HG03175 (cell line): Measurements from ENCODE around the gene EPB41L1.

Experiments
- ATAC-seq: cut with Tn5 transposase; IDR thresholded peaks from one replicate; pipeline ENCODE4 v1.9.1; 2021; ENCODE audit warnings: mild to moderate bottlenecking, moderate library complexity; ENCODE audit not compliant: unreplicated experiment

Gene EPB41L1

DNA sequence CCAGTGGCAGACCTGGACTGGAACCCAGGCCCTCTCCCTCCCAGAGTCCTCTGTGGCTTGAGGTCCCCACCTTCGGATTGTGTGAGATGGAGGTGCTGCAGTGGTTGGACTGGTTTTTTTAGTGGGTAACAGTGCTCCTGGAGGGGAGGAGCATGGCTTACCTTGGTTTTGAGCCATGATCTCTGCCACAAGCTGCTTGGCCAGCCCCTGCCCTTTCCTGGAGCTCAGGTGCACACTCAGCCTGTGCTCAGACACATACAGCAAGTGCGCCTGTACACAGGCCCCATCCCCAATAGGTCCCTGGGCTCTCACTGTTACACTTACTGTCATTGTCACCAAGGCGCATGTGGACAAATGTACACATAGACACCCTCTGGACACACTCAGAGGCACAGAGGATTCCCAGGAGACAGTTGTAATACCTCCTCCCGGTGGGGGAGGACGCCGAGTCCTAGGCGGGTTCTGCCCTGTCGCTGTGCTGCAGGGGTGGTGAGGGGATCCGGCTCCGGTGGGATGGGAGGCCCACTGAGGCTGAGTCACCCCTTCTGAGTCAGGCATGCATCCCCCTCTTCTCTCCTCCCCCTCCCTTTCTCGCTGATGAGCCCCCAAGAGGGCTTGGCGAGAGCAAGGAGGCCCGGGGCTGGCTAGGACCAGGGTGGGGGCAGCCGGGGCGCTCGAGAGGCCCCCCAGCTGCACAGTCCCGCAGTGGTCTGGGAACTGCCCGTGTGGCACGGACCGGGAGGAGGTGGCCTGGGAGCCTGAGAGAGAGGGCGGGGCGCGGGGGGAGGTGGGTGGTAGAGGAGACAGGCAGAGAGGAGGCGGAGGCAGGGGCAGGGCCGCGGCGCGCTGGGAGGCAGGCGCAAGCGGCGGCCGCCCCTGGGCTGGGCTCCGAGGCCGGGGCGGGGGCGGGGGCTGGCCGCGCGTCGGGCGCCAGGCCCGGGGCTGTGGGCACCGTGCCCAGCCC lies 522 bp upstream of the EPB41L1 start:
- ATAC-seq = no peak

DNA sequence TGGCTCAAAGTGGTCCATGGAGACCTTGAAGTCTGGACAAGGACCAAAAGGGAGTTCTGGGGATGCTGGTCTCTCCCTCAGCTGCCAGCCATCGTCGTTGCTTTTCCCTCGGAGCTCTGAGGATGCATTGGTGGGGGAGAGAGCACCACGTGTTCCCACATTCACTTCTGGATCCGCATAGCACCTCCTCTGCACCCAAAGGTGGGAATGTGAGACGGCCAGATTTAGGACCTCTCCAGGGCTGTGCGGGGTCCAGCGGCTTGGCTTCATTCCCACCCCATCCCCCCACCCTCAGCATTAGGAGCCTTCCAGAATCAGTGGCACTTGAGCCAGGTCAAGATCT lies 1.1 kb downstream of the EPB41L1 start:
- ATAC-seq = no peak

DNA sequence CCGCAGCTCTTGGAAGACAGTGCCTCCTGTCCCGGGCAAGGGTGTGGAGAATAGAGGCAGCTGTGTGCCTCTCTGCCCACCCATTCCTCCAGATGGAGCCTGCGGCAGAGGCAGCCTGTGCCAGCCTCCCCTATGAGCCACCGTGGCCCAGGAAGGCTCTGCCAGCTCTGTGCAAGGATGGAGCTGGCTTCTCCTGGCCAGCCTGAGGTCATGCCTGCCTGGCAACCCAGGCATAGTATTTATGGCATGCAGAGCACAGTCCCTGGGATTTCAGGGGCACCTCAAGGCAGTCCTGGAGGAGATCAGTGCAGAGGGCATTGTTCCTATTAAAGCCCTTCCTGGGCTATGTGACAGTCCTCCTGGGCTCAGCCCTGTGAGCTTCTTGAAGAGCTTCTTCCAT lies 1.5 kb downstream of the EPB41L1 start:
- no peak for ATAC-seq

DNA sequence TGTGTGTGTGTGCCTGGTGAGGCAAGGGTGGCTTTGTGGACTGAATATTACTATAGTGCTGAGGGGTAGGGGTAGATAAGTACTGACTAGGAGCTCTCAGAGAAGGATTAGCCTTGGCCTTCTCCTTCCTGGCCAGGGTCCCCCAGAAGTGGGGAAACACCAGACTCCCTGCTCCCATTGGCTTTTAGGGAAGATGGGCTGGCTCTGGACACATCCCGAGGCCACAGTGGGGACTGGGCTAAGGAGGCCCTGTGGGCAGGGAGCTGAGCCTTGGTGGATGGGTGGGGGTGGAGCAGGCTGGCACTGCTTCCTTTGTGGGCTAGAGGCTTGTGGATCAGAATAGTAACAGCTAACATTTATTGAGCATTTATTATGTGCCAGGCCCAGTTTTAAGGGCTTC lies 3.1 kb downstream of the EPB41L1 start:
- no peak for ATAC-seq

DNA sequence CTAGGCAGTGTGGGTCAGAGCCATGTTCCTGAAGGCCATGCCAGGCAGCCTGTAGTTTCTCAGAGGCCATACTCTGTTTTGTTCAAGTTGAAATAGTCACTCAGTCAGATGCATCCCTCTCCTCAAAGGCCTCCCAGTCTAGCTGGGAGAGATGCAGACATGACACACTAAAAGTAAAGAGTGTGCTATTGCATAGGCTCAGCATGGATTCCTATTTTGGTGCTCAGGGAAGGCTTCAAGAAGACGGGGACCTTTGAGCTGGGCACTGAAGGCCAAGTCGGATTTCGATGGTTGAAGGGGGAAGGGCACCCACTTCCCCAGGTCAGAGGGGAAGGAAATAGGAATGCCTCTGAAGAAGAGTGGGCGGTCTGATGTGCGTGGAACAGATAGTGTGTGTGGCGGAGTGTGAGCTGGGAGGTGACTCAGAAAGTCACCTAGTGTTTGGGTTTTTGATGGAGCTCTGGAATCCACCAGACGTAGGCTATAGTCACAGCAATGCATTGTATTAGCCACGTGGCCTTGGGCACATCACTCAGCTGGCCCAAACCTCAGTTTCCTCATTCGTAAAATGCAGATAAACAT lies 3.7 kb downstream of the EPB41L1 start:
- ATAC-seq = no peak

DNA sequence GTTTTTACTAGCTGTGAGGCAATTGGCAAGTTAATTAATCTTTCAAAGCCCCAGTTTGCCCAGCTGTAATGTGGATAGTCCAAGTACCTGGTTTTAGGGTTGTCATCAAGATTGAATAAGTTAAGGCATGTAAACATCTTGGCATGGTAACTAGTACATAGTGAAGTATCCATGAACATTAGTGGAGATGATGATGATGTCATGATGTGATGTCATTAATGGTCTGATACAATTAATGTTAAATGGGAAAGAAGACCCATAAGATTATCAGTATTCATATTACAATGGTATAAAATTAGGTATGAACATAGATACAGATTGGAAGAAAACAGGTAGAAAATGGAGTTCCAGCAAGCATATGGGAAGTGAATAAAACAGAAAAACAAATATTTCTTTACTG lies 5.3 kb downstream of the EPB41L1 start:
- ATAC-seq = no peak

DNA sequence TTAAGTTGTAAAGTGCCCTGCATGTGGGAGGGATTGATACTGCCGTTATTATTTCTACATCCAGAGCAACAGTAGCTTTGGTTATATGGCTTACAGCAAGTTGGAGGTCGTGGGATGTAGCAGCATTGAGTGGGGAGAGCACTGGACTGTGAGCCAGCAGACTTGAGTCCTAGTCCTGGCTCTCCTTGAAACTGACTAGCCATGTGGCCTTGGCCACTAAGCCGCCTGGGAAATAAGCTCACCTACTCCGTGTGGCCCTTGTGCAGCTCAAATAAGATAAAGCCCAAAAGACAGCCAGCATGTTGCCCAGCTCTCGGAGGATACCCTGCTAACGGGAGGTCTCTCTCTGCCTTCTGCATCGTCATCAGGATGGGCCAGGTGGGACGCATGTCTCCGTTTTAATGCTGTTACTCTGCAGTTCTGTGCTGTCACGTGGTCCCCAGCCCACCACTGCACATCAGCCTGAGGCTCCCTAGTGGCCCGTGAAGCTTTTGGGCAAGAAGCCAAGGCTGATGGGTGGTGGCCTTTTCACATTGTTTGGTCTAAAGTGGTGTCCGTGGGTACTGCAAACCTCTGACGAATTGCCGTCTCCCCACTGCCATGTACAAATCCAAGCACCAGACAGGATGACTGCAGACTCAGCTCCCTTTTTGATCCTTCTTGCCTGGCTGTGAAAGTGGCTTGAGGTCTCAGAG lies 7.9 kb downstream of the EPB41L1 start:
- no peak for ATAC-seq

DNA sequence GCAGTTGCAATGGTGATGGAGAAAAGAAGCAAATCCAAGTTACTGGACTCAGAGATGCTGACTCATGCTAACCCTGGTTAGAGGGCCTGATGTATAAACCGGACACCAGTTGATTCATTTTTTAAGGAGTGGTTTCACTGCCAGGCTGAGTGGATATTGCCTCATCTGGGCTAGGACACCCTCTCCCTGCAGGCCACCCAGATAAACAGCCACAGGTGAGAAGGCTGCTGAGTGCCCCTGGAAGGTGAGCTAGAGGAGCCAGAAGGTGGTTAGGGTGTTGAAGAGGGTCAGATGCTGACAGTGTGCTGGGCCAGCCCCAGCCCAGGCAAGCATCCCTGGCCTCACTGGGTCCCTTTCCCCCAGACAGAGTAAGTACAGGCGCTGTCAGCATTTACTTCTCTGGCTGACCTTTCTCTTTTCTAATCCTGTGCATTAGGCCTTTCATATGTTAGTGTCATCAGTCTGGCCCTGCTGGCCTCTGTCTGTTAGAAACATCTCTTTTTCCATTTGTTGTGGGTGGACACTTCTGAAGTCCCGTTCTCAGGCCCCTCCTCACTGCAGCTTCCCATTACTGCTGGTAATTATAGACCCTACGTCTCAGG lies 13.5 kb downstream of the EPB41L1 start:
- no peak for ATAC-seq

DNA sequence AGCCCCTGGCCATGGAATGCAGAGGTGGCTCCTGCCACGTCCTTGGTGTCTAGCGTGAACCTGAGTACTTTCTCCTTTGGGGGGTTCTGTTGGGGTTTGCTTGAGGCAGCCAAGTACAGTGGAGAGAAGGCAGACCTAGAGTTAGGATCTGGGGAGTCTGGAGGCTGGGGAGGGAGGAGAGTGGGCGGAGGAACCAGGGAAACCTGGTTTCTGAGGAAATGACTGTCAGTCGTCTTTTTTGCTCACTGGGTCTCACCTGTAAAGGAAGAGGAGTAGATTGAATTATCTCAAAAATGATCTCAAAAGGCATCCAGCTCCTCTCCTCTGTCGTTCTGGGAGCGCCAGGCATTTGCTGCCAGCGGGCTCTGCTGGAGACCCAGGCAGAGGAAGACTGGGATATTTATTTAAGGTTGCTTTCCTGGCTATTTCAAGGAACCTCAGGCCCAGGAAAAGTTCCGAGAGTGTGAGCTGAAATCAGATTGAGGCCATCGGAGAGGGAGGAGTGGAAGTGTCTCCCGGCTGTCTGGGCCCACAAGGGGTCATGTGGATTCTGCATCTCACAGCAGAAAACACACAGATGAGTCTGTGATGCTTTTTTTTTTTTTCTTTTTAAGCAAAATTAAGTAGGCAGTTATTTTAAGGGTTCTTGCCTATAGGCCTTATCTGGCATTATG lies 16.1 kb downstream of the EPB41L1 start:
- no peak for ATAC-seq

DNA sequence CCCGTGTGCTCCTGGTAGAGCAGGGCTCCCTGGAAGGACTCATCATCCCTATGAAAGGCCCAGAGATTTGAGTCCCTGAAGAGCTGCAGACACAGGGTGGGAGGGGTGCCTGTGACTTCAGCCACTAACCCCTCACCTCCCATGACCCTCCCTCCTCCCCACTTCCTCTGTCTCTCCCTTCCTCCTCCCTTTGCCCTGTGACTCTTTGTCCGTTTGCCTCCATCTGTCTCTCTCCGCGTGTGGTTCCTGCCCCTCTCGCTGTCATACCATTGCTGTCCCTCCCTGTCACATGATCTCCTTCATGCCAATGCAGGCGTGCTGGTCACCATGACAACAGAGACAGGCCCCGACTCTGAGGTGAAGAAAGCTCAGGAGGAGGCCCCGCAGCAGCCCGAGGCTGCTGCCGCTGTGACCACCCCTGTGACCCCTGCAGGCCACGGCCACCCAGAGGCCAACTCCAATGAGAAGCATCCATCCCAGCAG lies 19.0 kb downstream of the EPB41L1 start:
- no peak for ATAC-seq

DNA sequence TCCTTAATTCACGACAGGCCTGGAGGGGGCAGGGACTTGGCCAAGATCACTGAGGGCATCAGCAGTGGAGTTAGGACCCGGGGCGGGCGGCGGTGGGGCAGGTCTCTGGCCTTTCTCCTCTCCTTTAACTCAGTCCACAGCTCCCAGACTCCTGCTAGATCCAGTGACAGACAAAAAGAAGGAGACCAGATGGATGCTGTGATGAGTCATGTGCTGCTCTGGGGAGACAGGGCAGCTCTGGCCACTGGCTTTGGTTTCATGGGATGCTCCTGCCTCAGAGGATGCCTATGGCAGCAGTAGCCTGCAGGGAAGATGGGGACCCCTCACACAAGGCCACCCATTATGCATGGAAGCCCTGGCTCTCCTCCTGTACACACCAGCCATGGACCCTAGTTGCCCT lies 20.5 kb downstream of the EPB41L1 start:
- ATAC-seq = no peak

DNA sequence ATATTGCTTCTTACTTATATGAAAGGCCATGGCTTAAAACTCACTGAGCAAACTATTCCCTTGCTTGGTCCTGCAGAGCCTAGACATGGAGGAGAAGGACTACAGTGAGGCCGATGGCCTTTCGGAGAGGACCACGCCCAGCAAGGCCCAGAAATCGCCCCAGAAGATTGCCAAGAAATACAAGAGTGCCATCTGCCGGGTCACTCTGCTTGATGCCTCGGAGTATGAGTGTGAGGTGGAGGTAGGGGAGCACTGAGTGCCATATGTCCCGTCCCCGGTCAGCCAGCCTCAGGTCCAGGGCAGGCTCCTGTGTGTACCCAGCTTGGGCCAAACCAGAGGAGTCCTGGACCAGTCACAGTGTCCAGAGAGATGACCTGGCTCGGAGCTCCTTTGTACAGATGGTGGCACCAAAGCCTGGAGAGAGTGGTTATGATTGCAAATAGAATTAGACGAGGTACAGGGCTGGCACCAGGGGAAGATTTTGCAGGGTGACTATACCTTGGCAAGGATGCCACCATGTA lies 21.0 kb downstream of the EPB41L1 start:
- no peak for ATAC-seq

DNA sequence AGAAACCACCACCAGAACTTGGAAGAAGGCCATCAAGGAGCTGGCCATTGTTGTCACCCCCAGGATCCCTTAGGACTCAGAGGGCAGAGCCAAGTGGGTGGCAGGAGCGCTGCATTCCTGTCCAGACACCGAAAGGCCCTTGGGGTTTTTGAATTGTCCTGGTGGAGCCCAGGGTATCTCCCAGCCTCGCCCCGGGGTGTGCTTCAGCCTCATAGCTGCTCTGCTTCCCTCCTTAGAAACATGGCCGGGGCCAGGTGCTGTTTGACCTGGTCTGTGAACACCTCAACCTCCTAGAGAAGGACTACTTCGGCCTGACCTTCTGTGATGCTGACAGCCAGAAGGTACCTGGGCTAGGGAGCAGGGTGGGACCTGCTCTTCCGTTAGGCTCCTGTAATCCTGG lies 23.2 kb downstream of the EPB41L1 start:
- ATAC-seq = no peak

DNA sequence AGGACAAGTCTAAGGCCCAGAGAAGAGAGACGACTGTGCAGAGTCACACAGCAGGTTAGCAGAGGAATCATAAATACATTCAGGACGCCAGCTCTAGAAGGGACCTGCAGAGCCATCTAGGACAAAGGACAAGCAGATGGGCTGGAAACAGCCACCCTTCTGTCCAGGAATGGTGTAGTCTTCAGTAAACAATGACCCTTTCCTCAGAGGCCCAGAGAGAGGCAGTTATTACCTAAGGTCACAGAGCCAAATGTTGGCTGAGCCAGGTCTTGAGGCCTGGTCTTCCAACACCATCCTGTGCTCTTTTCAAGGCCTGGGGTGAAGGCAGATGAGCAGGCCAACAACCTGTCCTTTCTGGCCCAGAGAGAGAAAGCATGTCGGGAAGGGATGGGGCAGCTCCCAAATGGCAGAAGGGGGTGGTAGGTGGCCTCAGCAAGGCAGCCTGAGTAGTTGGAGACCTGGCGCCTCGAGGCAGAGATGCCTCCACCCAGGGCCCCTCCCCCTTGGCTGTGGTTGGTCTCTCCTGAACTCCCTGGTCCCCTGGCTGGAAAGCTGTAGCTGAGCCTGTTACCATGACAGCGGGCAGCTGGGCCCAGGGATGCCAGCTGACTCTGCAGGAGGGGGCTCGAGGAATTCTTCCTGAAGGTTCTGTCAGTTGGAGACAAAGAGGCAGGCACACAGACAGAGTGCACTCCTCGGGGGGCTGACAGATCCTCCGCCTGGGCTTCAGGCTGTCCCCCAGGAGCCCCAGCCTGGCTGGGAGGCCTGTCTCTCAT lies 24.8 kb downstream of the EPB41L1 start:
- ATAC-seq = no peak

DNA sequence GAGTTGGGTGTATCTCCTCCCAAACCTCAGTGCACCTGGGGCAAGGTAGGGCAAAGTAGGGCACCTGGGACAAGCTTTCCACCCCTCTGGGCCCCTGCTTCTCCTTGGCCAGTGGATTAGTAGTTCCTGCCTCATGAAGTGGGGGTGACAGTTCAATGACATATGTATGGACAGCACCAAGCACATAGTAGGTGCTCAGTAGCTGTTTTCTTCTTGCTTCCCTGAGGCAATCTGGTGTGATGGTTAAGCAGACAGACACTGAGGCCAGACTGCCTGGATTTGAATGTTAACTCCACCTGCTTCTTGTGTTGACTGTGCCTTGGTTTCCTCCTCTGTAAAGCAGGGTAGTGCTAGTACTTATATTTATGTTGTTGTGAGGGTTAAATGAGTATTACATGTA lies 25.8 kb downstream of the EPB41L1 start:
- no peak for ATAC-seq

DNA sequence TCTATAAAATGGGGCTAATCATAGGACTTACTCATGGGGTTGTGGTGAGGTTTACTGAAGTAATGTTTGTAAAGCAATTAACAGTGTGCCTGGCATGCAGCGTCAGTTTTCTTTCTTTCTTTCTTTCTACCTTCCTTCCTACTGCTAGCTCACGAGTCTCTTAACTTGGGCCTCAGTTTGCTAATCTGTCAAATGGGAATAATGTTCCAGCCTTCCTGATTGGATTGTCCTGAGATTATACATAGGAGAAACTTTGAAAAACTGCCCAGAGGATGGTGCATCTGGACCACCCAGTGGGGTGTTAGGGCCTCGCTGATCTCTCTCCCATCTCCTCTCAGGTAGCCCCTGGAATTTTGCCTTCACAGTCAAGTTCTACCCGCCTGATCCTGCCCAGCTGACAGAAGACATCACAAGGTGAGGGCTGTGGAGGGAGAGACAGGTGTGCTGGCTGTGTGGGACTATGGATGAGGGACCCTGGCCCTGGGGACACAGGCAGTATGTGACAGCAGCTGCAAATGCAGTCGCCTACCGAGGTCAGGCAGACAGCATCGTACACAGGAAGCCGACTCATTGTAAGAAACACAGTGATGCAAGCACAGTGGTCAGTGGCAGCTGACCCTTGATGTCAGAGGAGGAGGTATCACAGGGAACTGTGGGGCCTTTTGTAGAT lies 27.5 kb downstream of the EPB41L1 start:
- no peak for ATAC-seq

DNA sequence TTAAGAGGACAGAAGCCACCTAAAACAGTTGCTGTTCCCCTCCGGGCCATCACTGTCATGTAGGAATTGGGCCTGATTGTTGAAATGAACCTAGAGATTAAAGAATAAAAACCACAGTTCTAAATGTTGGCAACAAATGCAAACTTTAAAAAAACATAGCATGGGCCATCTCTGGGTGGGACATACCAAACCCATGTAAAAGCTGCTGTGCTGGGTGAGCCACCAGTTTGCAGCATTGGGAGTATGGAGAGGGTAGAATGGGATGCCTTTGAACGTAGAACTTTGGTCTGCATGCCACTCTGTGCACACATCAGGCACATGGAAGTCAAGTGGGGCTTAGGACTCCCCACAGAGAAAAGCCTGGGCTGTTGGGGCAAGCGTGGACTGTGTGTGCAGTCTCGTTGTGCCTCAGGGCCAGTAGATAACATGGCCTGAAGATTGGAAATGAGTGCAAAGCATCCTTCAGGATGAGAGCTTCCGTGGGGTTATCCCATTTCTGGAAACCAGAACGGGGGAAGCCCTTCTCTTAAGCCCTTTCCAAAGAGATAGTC lies 28.1 kb downstream of the EPB41L1 start:
- ATAC-seq = no peak

DNA sequence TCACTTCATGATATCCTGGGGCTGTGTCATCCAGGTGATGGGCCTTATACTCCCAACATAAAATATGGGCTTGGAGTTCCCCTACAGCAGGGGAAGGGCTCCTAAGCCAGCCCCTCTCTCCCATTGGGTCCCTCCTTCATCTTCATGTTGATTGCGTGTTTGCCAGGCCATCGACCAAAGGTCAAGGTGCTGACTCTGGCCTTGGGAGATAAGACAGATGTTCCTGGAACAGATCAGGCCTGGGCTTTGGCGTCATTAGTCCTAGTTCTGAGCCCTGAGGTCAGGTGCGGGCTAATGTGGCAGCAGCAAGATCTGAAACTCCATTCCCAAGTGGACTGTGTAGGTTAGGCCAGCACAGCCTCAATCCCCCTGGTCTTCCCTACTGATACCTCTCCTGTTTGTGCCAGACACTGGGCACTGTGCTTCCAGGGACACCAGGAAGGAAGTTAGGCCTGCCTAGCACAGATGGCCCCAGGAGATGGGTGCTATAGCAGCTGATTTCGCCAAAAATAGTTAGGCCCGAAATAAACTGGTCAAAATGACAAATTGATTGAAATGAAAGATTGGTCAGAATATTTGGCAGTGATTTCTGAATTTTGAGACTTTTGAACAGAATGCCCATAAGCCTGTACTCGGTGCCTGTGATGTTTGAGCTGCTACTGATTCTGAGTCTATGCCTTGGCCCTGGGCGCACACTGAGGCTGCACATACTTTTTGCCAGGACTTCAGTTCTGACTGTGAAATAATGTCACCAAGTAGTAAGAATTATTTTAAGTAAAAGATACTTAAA lies 28.8 kb downstream of the EPB41L1 start:
- no peak for ATAC-seq
